Neuronal stem cell (in vitro differentiated cells): ENCODE measurements around the gene SENP5.

Source experiments
- DNase-seq: peaks from one replicate; pipeline ENCODE4 v3.0.0-alpha.2; 2013; ENCODE audit warnings: low spot score
- H2AFZ ChIP-seq: one replicate; pipeline ENCODE4 v1.6.1; 2013; ENCODE audit warnings: mild to moderate bottlenecking, low read length, inconsistent platforms
- H2AK5ac ChIP-seq: 2 replicates; pipeline ENCODE4 v1.6.1; 2013; ENCODE audit warnings: low read depth, mild to moderate bottlenecking, inconsistent platforms, low read length, moderate library complexity, mixed read lengths
- H2BK120ac ChIP-seq: 2 replicates; pipeline ENCODE4 v1.6.1; 2013; ENCODE audit warnings: low read depth, mild to moderate bottlenecking, inconsistent platforms, low read length, moderate library complexity, mixed read lengths
- H2BK12ac ChIP-seq: one replicate; pipeline ENCODE4 v1.6.1; 2013; ENCODE audit warnings: low read length, inconsistent platforms
- H2BK15ac ChIP-seq: 2 replicates; pipeline ENCODE4 v1.6.1; 2013; ENCODE audit warnings: mild to moderate bottlenecking, low read length, inconsistent platforms, mixed read lengths
- H2BK5ac ChIP-seq: one replicate; pipeline ENCODE4 v1.6.1; 2013; ENCODE audit warnings: inconsistent platforms, mild to moderate bottlenecking, low read length, moderate library complexity
- H3K14ac ChIP-seq: one replicate; pipeline ENCODE4 v1.6.1; 2013; ENCODE audit warnings: low read length, inconsistent platforms
- H3K18ac ChIP-seq: 2 replicates; pipeline ENCODE4 v1.6.1; 2013; ENCODE audit warnings: low read length, inconsistent platforms
- H3K23ac ChIP-seq: 2 replicates; pipeline ENCODE4 v1.6.1; 2013; ENCODE audit warnings: low read depth, mild to moderate bottlenecking, mixed read lengths, low read length, inconsistent platforms; ENCODE audit not compliant: poor library complexity
- H3K27ac ChIP-seq: replicated peaks from 3 replicates; pipeline ENCODE4 v1.5.1; 2013; ENCODE audit warnings: low read length, inconsistent platforms
- H3K27me3 ChIP-seq, 3 experiments: 2 replicates each; pipeline ENCODE4 v1.6.1; 2013; ENCODE audit warnings: low read length in 3 of 3, mild to moderate bottlenecking in 2 of 3, inconsistent platforms in 1 of 3, low read depth in 1 of 3, mixed read lengths in 1 of 3, moderate library complexity in 1 of 3; ENCODE audit not compliant: control insufficient read depth in 3 of 3, insufficient read depth in 3 of 3
- H3K36me3 ChIP-seq, 2 donors: replicated peaks in 1 of 2; 2 replicates each; pipeline ENCODE4 v1.6.1; 2013; ENCODE audit warnings: low read length in 2 of 2; ENCODE audit not compliant: control insufficient read depth in 2 of 2, insufficient read depth in 2 of 2
- H3K4ac ChIP-seq: 2 replicates; pipeline ENCODE4 v1.6.1; 2013; ENCODE audit warnings: inconsistent platforms, mild to moderate bottlenecking, low read length, moderate library complexity
- H3K4me1 ChIP-seq, 2 donors: 1 replicate in 1 of 2; 2 replicates in 1 of 2; pipeline ENCODE4 v1.6.1; 2013; ENCODE audit warnings: low read length in 2 of 2, low read depth in 1 of 2; ENCODE audit not compliant: control insufficient read depth in 2 of 2, insufficient read depth in 1 of 2
- H3K4me2 ChIP-seq: one replicate; pipeline ENCODE4 v1.6.1; 2013; ENCODE audit warnings: mild to moderate bottlenecking, low read length, inconsistent platforms; ENCODE audit not compliant: insufficient read depth, poor library complexity, severe bottlenecking
- H3K4me3 ChIP-seq, 2 donors: 2 replicates each; pipeline ENCODE4 v1.5.1; 2013; ENCODE audit warnings: low read length in 2 of 2, mild to moderate bottlenecking in 2 of 2, inconsistent platforms in 1 of 2, moderate library complexity in 1 of 2
- H3K79me1 ChIP-seq: one replicate; pipeline ENCODE4 v1.6.1; 2013; ENCODE audit warnings: low read depth, mild to moderate bottlenecking, inconsistent platforms, low read length, moderate library complexity
- H3K9ac ChIP-seq: one replicate; pipeline ENCODE4 v1.6.1; 2013; ENCODE audit warnings: mild to moderate bottlenecking, low read depth, low read length, inconsistent platforms; ENCODE audit not compliant: poor library complexity
- H3K9me3 ChIP-seq, 2 donors: replicated peaks in 1 of 2; 2 replicates each; pipeline versions ENCODE3 to v1.6.1; 2013; ENCODE audit warnings: low read length in 2 of 2, mild to moderate bottlenecking in 2 of 2, inconsistent platforms in 1 of 2, low read depth in 1 of 2, mixed read lengths in 1 of 2, moderate library complexity in 1 of 2; ENCODE audit not compliant: control insufficient read depth in 2 of 2, insufficient read depth in 1 of 2
- H4K8ac ChIP-seq: one replicate; pipeline ENCODE4 v1.6.1; 2013; ENCODE audit warnings: low read depth, mild to moderate bottlenecking, inconsistent platforms, low read length, moderate library complexity
- H4K91ac ChIP-seq: one replicate; pipeline ENCODE4 v1.6.1; 2013; ENCODE audit warnings: low read length, low read depth, mild to moderate bottlenecking, inconsistent platforms; ENCODE audit not compliant: poor library complexity
- WGBS, 2 donors: extraction: QIAGEN DNeasy Blood & Tissue Kit; methylation state at CpG; one replicate each; pipeline ENCODE4 v1.1.7; 2013; ENCODE audit warnings: missing lambda C conversion rate in 2 of 2, mixed read lengths in 1 of 2; ENCODE audit not compliant: insufficient read length in 2 of 2, insufficient replicate concordance in 1 of 2; ENCODE audit errors: extremely low coverage in 2 of 2; 5-methylcytosine and 5-hydroxymethylcytosine counted together

The SENP5 gene

DNA sequence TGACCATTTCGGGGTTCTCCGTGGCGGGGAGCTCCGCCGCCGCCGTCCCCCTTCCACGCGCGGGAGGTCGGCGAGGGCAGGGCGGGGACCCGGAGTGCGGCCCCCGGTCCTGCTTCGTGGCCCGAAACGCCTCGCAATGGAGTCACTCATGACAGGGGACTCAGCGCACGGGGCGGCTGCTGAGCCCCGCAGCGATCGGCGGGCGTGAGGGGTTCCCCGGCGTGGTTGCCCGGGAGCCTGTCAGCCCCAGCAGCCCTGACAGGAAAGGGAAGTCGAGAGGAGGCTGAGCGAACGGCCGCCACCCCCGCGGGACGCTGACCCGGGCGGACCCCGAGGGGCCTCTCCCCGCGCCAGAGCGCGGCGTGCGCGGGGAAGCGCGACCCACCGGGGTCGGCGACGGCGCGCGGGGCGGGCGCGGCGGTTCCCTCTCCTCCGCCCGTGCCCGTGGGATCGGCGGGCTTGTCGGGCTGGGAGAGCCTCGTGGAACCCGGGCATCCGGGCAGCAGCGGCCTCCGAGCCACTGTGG, 101.5 kb downstream of the SENP5 start:
- no peak overlapping the region for H3K27ac ChIP-seq
- peak overlapping the region; percentile 28 for H2AK5ac ChIP-seq
- H3K9ac ChIP-seq: peak overlapping the region; percentile 84
- no peak overlapping the region for H4K91ac ChIP-seq
- peaks cover 25 to 63% (median 30%) of the 10 kb centered on the region in 3 experiments for H3K27me3 ChIP-seq
- WGBS, 2 donors: no CpG with 5 or more reads among the region's 72 CpGs
- no peak overlapping the region for H2BK12ac ChIP-seq
- H3K4me2 ChIP-seq: peak overlapping the region; percentile 98
- no peak overlapping the region for H2BK120ac ChIP-seq
- H2BK5ac ChIP-seq: no peak overlapping the region
- H3K14ac ChIP-seq: peak overlapping the region; percentile 94
- no peaks in the 10 kb centered on the region for H3K36me3 ChIP-seq
- H3K4me3 ChIP-seq: peak overlapping the region; percentile 58 to 86
- no peak for DNase-seq
- H3K79me1 ChIP-seq: no peaks in the 10 kb centered on the region
- no peak overlapping the region for H2BK15ac ChIP-seq
- H2AFZ ChIP-seq: peak overlapping the region; percentile 98
- no peak overlapping the region for H4K8ac ChIP-seq
- peaks cover 10 to 23% of the 10 kb centered on the region in 2 donors for H3K9me3 ChIP-seq
- peak overlapping the region; percentile 87 for H3K18ac ChIP-seq
- peak overlapping the region; percentile 89 for H3K23ac ChIP-seq
- H3K4ac ChIP-seq: no peak overlapping the region
- peaks cover 2 to 4% of the 10 kb centered on the region in 2 donors for H3K4me1 ChIP-seq

DNA sequence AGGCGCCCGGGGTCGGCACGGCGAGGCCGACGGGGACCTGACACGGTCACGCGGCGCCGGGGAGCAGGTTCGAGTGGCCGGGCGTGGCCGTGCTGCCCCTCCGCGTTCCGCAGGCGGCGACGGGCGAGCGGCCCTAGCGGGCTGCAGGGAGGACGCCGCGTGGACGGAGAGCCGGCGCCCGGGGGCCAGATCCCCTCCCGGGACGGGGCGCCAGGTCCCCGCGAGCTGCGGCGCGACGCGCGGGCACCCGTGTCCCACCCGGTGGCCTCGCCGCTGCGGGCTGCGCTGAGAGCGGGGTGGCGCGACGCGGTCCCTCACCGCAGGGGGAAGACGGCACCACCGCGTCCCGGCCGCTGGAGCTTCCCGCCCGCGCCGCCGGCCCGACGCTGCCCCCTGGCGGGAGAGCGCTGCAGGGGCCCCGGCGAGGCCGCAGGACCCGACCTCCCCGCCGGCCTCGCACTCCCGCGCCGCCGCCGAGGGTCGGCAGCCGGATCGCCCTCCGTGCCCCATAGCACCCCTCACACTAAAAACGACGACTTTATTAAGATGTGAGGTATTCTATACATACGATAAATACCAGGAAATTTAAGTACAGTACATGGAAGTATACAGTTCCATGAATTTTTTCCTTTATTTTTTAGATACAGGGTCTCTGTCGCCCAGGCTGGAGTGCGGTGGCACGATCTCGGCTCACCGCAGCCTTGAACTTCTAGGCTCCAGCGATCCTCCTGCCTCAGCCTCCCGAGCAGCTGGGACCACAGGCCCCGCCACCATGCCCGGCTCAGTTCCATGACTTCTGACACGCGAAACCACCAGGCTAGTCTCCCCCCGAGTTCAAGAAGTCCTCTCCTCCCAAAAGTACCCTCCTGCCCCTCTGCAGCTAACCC, 102.2 kb downstream of the SENP5 start:
- peak overlapping the region; percentile 87 for H3K18ac ChIP-seq
- H3K9ac ChIP-seq: peak overlapping the region; percentile 84
- H2BK12ac ChIP-seq: no peak overlapping the region
- H3K14ac ChIP-seq: peak overlapping the region; percentile 56
- no peak overlapping the region for H3K4ac ChIP-seq
- WGBS, 2 donors: no CpG with 5 or more reads among the region's 100 CpGs
- no peak overlapping the region for H2BK15ac ChIP-seq
- peaks cover 2 to 4% of the 10 kb centered on the region in 2 donors for H3K4me1 ChIP-seq
- H3K23ac ChIP-seq: peak overlapping the region; percentile 89
- H3K79me1 ChIP-seq: no peaks in the 10 kb centered on the region
- H3K27me3 ChIP-seq: peaks cover 25 to 63% (median 30%) of the 10 kb centered on the region in 3 experiments
- peak overlapping the region; percentile 98 for H3K4me2 ChIP-seq
- no peak overlapping the region for H2BK5ac ChIP-seq
- no peaks in the 10 kb centered on the region for H3K36me3 ChIP-seq
- no peak overlapping the region for H2BK120ac ChIP-seq
- peak overlapping the region; percentile 48 for H2AK5ac ChIP-seq
- H2AFZ ChIP-seq: peak overlapping the region; percentile 98
- H3K4me3 ChIP-seq: peak overlapping the region; percentile 58 to 86
- peaks cover 10 to 23% of the 10 kb centered on the region in 2 donors for H3K9me3 ChIP-seq
- no peak overlapping the region for H4K91ac ChIP-seq
- no peak overlapping the region for H3K27ac ChIP-seq
- DNase-seq: peak; percentile 63
- no peak overlapping the region for H4K8ac ChIP-seq

DNA sequence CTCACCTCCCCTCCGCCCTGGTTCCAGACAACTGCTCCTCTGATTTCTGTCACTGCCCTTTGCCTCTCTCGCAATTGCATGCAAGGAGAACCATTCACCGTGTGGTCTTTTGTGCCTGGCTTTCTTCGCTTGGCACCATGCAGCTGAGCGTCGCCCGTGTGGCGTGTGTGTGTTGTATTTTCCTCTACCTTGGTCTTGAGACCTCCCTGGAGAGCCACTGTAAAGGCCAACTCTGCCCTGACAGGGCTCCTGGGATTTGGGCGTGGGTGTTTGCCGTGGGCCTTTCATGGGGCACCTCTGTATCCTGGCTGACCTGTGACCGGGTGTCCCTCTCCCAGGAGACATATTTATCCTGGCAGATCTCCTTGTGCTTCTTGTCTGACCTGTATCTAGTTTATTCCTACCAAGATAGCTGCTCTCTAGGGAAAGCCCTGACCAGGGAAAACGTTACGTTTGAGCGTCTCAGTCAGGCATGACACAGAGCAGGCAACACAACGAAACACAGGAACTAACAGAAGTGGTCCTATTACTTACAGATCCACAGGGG, 102.9 kb downstream of the SENP5 start:
- Histone ChIP-seq H2BK5ac (no peak overlapping the region), H2AK5ac (peak overlapping the region; percentile 48), H3K4me1 (peaks cover 2 to 4% of the 10 kb centered on the region in 2 donors), H3K23ac (peak overlapping the region; percentile 73), H3K4me2 (no peak overlapping the region), H3K4ac (no peak overlapping the region), H3K9me3 (peaks cover 10 to 23% of the 10 kb centered on the region in 2 donors), H3K18ac (no peak overlapping the region), H3K14ac (no peak overlapping the region), H3K79me1 (no peaks in the 10 kb centered on the region), H4K8ac (no peak overlapping the region), H3K9ac (no peak overlapping the region), H2BK12ac (no peak overlapping the region), H3K4me3 (no peak overlapping the region), H3K27me3 (peaks cover 25 to 56% (median 27%) of the 10 kb centered on the region in 3 experiments), H3K27ac (no peak overlapping the region), H3K36me3 (no peaks in the 10 kb centered on the region), H4K91ac (no peak overlapping the region), H2BK15ac (no peak overlapping the region), H2AFZ (peak overlapping the region; percentile 98), H2BK120ac (no peak overlapping the region)
- no CpG with 5 or more reads among the region's 15 CpGs for WGBS, 2 donors
- no peak for DNase-seq
